ENCODE results near the gene PLIN5. TPM values are rescaled to one million over a fixed set of nuclear protein-coding genes. Genes with fewer than 3 reads are reported as not detected.
"Not testable (repeated sequence)": the region's sequence is repeated elsewhere in the genome, so short reads cannot be mapped to it uniquely, and the experiment has no call there.

The PLIN5 gene
- total and polyA plus RNA-seq, 12 donors = 25.7 to 149 (median 45.7) TPM

DNA sequence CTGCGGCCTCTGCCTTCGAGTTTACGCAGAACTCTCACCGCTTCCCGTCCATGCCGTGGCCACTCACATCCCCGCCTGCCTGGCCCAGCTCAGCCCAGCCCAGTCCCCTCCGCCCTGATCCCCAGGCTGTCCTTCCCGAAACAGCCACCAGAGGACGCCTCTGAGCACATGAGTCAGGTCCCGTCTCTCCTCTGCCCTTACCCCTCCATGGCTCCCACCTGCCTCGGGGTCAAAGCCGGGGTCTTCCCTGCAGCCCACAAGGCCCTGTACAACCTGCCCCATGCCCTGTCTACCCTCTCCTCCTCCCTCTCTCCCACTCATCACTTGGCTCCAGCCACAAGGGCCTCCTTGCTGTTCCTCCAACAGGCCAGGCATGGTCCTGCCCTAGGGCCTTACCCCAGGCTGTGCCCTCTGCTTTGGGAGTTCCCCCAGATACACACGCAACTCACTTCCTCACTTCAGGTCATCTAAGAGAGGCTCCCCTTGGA lies 32.6 kb upstream of the PLIN5 start:
- Histone ChIP-seq H3K36me3 (no peaks in the 10 kb centered on the region), H3K27me3 (peaks cover 0 to 6% (median 0%) of the 10 kb centered on the region in 7 donors), H3K4me3 (peak overlapping the region in 2 of 10 donors; percentile 5 to 22), H3K4me1 (peaks cover 0 to 38% (median 8%) of the 10 kb centered on the region in 9 donors), H3K27ac (peak overlapping the region in 9 of 10 donors; percentile 34 to 79 (median 65)), H3K9me3 (no peaks in the 10 kb centered on the region)
- TF ChIP-seq CTCF (IDR thresholded peaks at IDR 0.05) = peak; percentile 69 to 88 (median 79)
- WGBS, 2 donors = 46 to 53% methylated on average over 14 of the region's 14 CpGs
- intact Hi-C loops (cut with DNase I) = no loop called here
- DNase-seq = peak; percentile 80
- ATAC-seq = peak; percentile 74 to 93 (median 84)

DNA sequence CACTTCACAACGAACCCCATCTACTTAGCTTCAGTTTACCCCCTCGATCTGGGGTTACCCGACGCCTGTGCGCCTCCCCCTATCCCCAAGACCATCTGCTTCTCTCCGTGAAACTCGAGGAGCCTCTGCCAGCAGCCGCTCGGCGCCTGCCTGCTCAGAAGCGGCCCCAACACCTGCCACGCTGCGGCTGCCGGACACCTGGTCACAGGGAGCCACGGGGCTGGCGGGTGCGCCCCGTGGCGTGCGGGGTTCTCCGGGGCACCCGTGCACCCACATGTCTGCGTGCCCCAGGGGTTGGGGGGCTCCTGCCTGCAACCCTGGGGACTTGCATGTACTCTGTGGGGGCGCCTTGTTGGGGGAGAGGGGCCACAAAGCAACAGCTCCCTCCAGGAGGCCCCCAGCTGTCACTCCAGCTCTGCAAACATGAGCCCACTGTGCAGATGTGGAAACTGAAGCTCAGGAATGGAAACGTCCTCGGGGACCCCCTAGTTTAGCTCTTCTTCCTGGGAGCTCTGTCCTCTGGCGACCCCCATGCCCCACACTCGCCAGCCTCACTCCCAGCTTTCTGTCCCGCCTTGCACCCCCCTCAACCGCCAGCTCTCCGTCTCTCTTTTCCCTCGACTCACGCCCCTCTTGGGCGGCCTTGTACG lies 31.5 kb upstream of the PLIN5 start:
- H3K4me3 ChIP-seq = peak overlapping the region in 1 of 10 donors; percentile 22
- intact Hi-C loops (cut with DNase I) = no loop called here
- H3K27me3 ChIP-seq = peaks cover 0 to 6% (median 0%) of the 10 kb centered on the region in 7 donors
- H3K27ac ChIP-seq = peak overlapping the region in 8 of 10 donors; percentile 34 to 79 (median 68)
- TF ChIP-seq CTCF (IDR thresholded peaks at IDR 0.05) = no peak
- WGBS, 2 donors = 93% methylated on average over 35 of the region's 35 CpGs
- H3K4me1 ChIP-seq = peaks cover 0 to 40% (median 5%) of the 10 kb centered on the region in 9 donors
- H3K36me3 ChIP-seq = no peaks in the 10 kb centered on the region
- no peaks in the 10 kb centered on the region for H3K9me3 ChIP-seq
- ATAC-seq (no peak), DNase-seq (no peak)

GRCh38 chr19:4563562-4563961 lies 28.5 kb upstream of the PLIN5 start:
- H3K4me1 ChIP-seq = peaks cover 0 to 44% (median 9%) of the 10 kb centered on the region in 9 donors
- H3K4me3 ChIP-seq; H3K9me3 ChIP-seq; H3K36me3 ChIP-seq; intact Hi-C loops (cut with DNase I); DNase-seq; H3K27ac ChIP-seq; H3K27me3 ChIP-seq: not testable (repeated sequence)
- WGBS, 2 donors = 73 to 74% methylated on average over 5 of the region's 5 CpGs
- ATAC-seq = peak in 1 of 8 donors; percentile 51

DNA sequence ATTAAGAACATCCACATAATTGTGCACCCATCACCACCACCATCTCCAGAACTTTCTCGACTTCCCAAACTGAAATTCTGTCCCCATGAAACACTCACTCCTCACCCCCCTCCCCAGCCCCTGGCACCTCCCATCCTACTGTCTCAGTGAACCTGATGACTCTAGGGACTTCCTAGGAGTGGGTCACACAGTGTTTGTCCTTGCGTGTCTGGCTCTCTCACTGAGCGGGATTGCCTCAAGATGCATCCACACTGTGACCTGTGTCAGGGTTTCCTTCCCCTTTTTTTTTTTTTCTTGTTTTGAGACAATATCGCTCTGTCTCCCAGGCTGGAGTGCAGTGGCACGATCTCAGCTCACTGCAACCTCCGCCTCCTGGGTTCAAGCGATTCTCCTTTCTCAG lies 27.1 kb upstream of the PLIN5 start:
- peaks cover 0 to 46% (median 13%) of the 10 kb centered on the region in 9 donors for H3K4me1 ChIP-seq
- DNase-seq; intact Hi-C loops (cut with DNase I); H3K9me3 ChIP-seq; H3K27me3 ChIP-seq; H3K36me3 ChIP-seq; H3K4me3 ChIP-seq: not testable (repeated sequence)
- ATAC-seq = peak in 2 of 8 donors; percentile 24 to 71
- H3K27ac ChIP-seq = peak overlapping the region in 2 of 10 donors; percentile 14 to 93
- WGBS, 2 donors = 74 to 83% methylated on average over 7 of the region's 7 CpGs

- H3K4me3 ChIP-seq = peak within 1 kb of the TSS; percentile 28 to 65 (median 55)
- WGBS, 2 donors = 48 to 75% methylated on average over 13 of the region's 13 CpGs
- intact Hi-C loops (cut with DNase I) = loop anchor here in 6 of 10 donors (5.0 kb wide), 1 partner anchor 78 kb away; the partner anchor contains the start of gene TNFAIP8L1 (in 6 of the 6)
Measured at GRCh38 chr19:4559569-4559968, 24.5 kb upstream of the PLIN5 start, which contains the start of gene SEMA6B. Gene SEMA6B (minus strand): TSS chr19:4559684. CDS start chr19:4558457, 1,227 bp downstream.

More at GRCh38 chr19:4559569-4559968, 24.5 kb upstream of the PLIN5 start, which contains the start of gene SEMA6B:
- no peak for TF ChIP-seq CTCF (IDR thresholded peaks at IDR 0.05)
- H3K9me3 ChIP-seq = no peaks in the 10 kb centered on the region
- peak in 1 of 2 donors; percentile 65 for DNase-seq
- peak within 1 kb of the TSS; percentile 65 to 93 (median 87) for H3K27ac ChIP-seq
- H3K27me3 ChIP-seq = no peaks in the 10 kb centered on the region
- H3K36me3 ChIP-seq = peaks cover 0 to 17% (median 0%) of the 10 kb centered on the region in 9 donors
- peaks cover 0 to 40% (median 11%) of the 10 kb centered on the region in 9 donors for H3K4me1 ChIP-seq
- peak; percentile 39 to 92 (median 86) for ATAC-seq
